Measurements from ENCODE around the gene TRPV4. TPM values are rescaled to one million over a fixed set of nuclear protein-coding genes. Genes with fewer than 3 reads are reported as not detected.

Gene TRPV4
- total RNA-seq, 4 donors from 2014 or later: 0.39 to 1.6 (median 1.3) TPM; not detected in 1

DNA sequence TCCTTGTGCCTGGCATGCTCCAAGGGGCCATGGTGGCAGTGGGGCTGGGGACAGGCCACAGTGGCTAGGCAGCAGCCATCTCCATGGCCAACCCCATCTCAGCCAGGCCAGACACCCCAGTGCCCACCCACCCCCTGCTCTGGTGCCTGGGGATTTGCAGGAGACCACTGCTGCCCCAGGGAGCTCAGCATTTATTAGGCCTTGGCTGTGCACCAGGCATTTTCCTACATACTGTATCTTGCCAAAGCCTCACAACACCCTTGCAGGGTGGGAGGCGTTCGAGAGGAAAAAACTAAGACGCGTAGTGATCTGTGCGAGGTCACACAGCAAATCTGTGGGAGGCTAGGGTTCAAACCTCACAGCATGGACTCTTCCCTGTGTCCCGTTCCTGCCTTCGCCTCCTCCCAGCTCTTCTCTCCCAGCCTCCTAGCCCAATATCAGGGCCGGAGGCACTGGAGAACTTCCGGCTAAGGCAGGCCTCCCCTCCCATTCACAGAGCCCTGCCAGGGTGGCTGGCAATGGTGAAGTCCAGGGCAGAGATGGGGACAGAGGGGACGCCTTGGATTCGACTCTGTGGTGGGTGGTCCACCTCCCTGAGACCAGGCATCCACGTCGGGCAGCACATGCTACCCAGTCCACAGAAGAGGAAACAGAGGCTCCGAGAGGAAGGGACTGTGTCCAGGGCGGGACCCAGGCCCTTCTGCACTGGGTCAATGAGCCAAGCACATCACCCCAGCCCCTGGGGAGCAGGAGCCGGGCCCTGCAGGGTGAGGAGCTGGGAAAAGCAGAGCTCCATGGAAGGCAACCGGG, 62.1 kb downstream of the TRPV4 start:
- no peak overlapping the region for H3K27ac ChIP-seq
- no peaks in the 10 kb centered on the region for H3K9me3 ChIP-seq
- TF ChIP-seq CTCF (IDR thresholded peaks at IDR 0.05): no peak
- no peak for TF ChIP-seq POLR2A (IDR thresholded peaks at IDR 0.05)
- 85 to 86% methylated on average over 13 to 17 of the region's 17 CpGs for WGBS, 2 donors
- H3K36me3 ChIP-seq: no peaks in the 10 kb centered on the region
- H3K4me3 ChIP-seq (replicated peaks in 1 of 3): no peak overlapping the region
- peaks cover 0 to 8% of the 10 kb centered on the region in 2 donors for H3K4me1 ChIP-seq
- no peak for DNase-seq
- intact Hi-C loops (cut with DNase I): loop anchor here (5.0 kb wide), 2 partner anchors 174 to 349 kb away; no protein-coding TSS in a partner anchor
- no peaks in the 10 kb centered on the region for H3K27me3 ChIP-seq

DNA sequence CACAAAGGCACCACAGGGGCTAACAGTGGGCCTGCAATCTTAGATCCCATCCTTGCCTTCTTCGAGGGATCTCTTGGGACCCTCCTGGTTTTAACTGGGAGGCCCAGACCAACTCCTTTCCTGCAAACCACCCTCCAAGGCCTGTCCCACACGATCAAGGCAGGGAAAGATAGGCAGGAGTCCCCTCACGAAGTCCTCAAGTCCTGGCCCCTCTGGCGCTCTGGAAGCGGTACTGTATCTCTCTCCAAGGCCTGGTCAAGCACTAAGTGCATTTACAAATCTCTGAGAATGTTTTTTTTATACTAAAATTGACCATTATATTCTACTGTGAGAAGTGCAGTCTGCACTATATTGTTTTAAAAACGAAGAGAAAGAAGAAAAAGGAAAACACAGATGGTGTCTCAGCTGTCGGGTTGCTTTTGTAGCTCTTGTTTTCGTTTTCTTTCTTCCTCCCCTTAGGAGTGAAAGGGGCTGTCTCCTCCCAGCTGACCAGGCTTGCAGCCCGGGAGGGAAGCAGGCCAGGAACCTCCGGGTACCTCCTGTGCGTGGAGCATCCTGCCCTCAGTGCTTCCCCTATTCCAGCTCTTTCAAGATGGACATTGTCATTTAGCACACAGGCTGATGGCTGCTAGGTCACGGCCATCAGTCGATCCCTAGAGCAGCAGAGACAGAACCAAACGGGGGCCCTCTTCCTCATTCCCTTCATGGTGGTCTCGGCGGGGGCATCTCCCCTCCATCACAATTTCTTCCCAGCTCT, 62.9 kb downstream of the TRPV4 start:
- H3K4me3 ChIP-seq (replicated peaks in 1 of 3): no peak overlapping the region
- no peaks in the 10 kb centered on the region for H3K36me3 ChIP-seq
- TF ChIP-seq CTCF (IDR thresholded peaks at IDR 0.05) (no peak), POLR2A (IDR thresholded peaks at IDR 0.05) (no peak)
- DNase-seq: no peak
- H3K4me1 ChIP-seq: peaks cover 0 to 8% of the 10 kb centered on the region in 2 donors
- 72 to 73% methylated on average over 16 of the region's 16 CpGs for WGBS, 2 donors
- no peak overlapping the region for H3K27ac ChIP-seq
- H3K9me3 ChIP-seq: no peaks in the 10 kb centered on the region
- no peaks in the 10 kb centered on the region for H3K27me3 ChIP-seq
- intact Hi-C loops (cut with DNase I): loop anchor here (5.0 kb wide), 2 partner anchors 173 to 348 kb away; no protein-coding TSS in a partner anchor

DNA sequence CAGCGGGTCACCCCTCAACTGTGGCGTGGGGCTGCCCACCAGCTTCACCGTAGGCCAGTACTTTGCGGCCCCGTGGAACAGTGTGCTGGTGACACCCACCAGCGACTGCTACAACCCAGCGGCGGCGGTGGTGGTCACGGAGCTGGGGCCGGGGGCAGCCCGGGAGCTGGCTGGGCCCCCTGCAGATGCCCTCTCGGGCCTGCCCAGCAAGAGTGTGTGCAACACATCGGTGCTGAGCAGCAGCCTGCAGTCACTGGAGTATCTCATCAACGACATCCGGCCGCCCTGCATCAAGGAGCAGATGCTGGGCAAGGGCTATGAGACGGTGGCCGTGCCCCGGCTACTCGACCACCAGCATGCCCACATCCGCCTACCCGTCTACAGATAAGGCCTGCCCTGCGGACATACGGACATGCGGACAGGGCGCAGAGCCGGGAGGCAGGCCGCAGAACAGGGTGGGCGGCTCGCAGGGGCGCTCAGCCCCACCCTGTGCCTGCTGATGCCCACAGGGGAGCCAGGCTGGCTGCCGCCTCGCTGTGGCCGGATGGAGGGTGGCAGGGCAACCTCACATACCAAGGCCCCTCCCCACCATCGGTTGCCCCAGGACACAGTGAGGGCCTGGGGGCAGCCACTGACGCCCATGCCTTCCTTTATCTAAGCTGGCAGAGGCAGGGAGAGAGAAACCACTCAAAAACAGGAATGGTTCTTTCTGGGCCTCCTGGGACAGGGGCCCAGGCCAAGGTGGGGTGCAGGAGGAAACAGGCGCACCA, 64.1 kb downstream of the TRPV4 start:
- intact Hi-C loops (cut with DNase I): no loop called here
- H3K27me3 ChIP-seq: no peaks in the 10 kb centered on the region
- DNase-seq: no peak
- peaks cover 0 to 8% of the 10 kb centered on the region in 2 donors for H3K4me1 ChIP-seq
- H3K9me3 ChIP-seq: no peaks in the 10 kb centered on the region
- TF ChIP-seq CTCF (IDR thresholded peaks at IDR 0.05) (no peak), POLR2A (IDR thresholded peaks at IDR 0.05) (no peak)
- no peak overlapping the region for H3K27ac ChIP-seq
- 83 to 95% methylated on average over 12 to 26 of the region's 38 CpGs for WGBS, 2 donors
- no peaks in the 10 kb centered on the region for H3K36me3 ChIP-seq
- no peak overlapping the region for H3K4me3 ChIP-seq (replicated peaks in 1 of 3)

DNA sequence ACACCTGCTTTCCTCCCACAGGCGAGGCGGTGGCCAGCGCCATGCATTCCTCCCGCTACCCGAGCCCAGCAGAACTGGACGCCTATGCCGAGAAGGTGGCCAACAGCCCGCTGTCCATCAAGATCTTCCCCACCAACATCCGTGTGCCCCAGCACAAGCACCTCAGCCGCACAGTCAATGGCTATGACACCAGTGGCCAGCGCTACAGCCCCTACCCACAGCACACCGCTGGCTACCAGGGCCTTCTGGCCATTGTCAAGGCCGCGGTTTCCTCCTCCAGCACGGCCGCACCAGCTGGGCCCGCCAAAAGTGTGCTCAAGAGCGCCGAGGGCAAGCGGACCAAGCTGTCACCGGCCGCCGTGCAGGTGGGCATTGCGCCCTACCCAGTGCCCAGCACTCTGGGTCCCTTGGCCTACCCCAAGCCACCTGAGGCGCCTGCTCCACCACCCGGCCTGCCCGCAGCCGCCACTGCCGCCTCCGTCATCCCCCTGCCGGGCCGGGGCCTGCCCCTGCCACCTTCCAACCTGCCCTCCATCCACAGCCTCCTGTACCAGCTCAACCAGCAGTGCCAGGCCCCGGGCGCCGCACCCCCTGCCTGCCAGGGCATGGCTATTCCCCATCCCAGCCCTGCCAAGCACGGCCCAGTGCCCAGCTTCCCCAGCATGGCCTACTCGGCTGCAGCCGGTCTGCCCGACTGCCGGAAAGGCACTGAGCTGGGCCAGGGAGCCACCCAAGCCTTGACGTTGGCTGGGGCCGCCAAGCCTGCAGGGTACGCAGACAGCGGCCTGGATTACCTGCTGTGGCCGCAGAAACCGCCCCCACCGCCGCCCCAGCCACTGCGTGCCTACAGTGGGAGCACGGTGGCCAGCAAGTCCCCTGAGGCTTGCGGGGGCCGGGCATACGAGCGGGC, 65.0 kb downstream of the TRPV4 start:
- Histone ChIP-seq H3K9me3 (no peaks in the 10 kb centered on the region), H3K27ac (no peak overlapping the region), H3K27me3 (no peaks in the 10 kb centered on the region), H3K36me3 (no peaks in the 10 kb centered on the region), H3K4me3 (replicated peaks in 1 of 3) (no peak overlapping the region), H3K4me1 (peaks cover 0 to 3% of the 10 kb centered on the region in 2 donors)
- WGBS, 2 donors: 96 to 98% methylated on average over 35 to 49 of the region's 54 CpGs
- no peak for TF ChIP-seq POLR2A (IDR thresholded peaks at IDR 0.05)
- no peak for TF ChIP-seq CTCF (IDR thresholded peaks at IDR 0.05)
- intact Hi-C loops (cut with DNase I): no loop called here
- DNase-seq: no peak
